DMS 273 (cell line): ENCODE measurements around the gene CSAD.
"Not testable (repeated sequence)": the region's sequence is repeated elsewhere in the genome, so short reads cannot be mapped to it uniquely, and the experiment has no call there.

Experiments
- DNase-seq: peaks from one replicate; lab custom pipeline; 2025; ENCODE audit not compliant: unreplicated experiment; lab: John Stamatoyannopoulos, UW

The CSAD gene

GRCh38 chr12:53218551-53219291, 38.0 kb upstream of the CSAD start:
- no peak for DNase-seq

GRCh38 chr12:53217931-53218307, 37.2 kb upstream of the CSAD start:
- DNase-seq: no peak

- no peak for DNase-seq
Measured at GRCh38 chr12:53217051-53217930, 36.6 kb upstream of the CSAD start.

- DNase-seq: no peak
Measured at GRCh38 chr12:53215497-53215896, 34.8 kb upstream of the CSAD start.

GRCh38 chr12:53214687-53215455, 34.1 kb upstream of the CSAD start:
- no peak for DNase-seq

- DNase-seq: no peak
Measured at GRCh38 chr12:53214221-53214620, 33.5 kb upstream of the CSAD start.

GRCh38 chr12:53213348-53213747, 32.6 kb upstream of the CSAD start:
- peak; percentile 87 for DNase-seq

- no peak for DNase-seq
Measured at GRCh38 chr12:53212931-53213330, 32.2 kb upstream of the CSAD start.

- DNase-seq: peak; percentile 36
Measured at GRCh38 chr12:53211476-53212381, 31.0 kb upstream of the CSAD start.

- no peak for DNase-seq
Measured at GRCh38 chr12:53210843-53211242, 30.1 kb upstream of the CSAD start.

- no peak for DNase-seq
Measured at GRCh38 chr12:53208877-53209463, 28.2 kb upstream of the CSAD start.

GRCh38 chr12:53208435-53208834, 27.7 kb upstream of the CSAD start:
- DNase-seq: no peak

GRCh38 chr12:53207042-53207441, 26.3 kb upstream of the CSAD start, which contains the start of gene ITGB7:
Gene ITGB7, minus strand, starts transcription at chr12:53207251. Its CDS starts 6,808 bp downstream, at chr12:53200443.
- DNase-seq: no peak

- no peak for DNase-seq
Measured at GRCh38 chr12:53205747-53206419, 25.2 kb upstream of the CSAD start.

- no peak for DNase-seq
Measured at GRCh38 chr12:53204351-53204750, 23.6 kb upstream of the CSAD start.

GRCh38 chr12:53202316-53202715, 21.6 kb upstream of the CSAD start:
- DNase-seq: not testable (repeated sequence)

GRCh38 chr12:53201639-53202038, 20.9 kb upstream of the CSAD start:
- DNase-seq: no peak

GRCh38 chr12:53201177-53201541, 20.4 kb upstream of the CSAD start:
- DNase-seq: no peak

GRCh38 chr12:53200458-53201176, 19.9 kb upstream of the CSAD start:
- no peak for DNase-seq
